Fibroblast of upper back skin (primary cell): ENCODE data around the gene GPC5.
"Not testable (repeated sequence)": the region's sequence is repeated elsewhere in the genome, so short reads cannot be mapped to it uniquely, and the experiment has no call there.

Experiments
- DNase-seq: peaks from one replicate; pipeline ENCODE4 v3.0.0-alpha.2; 2013

The GPC5 gene

DNA sequence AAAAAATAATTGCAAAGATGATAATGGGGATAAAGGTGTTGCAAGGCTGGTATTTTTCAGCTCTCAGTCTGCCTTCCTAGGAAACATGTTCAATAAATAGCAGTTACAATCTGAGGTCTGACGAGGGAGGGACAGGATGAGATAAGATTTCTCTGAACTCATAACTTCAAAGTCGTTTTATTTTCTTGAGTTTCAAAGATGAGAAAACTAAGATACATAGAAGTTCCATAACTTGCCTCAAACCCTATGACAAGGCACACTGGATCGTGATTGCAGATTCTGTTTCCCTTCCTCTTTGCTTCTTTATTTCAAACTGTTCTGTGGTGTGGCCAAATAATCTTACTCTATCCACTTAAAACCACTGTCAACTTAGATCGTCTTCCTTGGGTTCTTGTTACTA, 327.2 kb downstream of the GPC5 start:
- no peak for DNase-seq

DNA sequence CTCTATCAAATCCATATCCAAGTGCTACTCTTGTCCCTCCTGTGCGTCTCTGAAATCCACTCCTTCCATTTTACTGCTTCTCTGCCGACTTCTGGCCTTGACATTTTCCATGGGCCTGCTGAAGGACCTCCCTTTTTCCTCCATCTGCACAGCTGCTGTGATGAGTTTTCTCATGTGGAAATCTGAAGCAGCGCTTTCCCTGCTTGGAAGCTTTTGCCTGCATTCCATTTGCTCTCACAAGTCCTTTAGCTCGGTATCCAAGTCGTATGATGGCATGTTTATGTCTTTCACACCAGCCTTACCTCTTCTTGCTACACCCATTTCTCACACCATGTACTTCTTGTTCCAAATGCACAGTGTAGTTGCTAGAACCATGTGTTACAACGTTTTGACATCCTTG, 328.2 kb downstream of the GPC5 start:
- DNase-seq = no peak

- no peak for DNase-seq
Observed at GRCh38 chr13:91729859-91730258, 331.4 kb downstream of the GPC5 start.

GRCh38 chr13:91739751-91740150, 341.3 kb downstream of the GPC5 start:
- DNase-seq = no peak

DNA sequence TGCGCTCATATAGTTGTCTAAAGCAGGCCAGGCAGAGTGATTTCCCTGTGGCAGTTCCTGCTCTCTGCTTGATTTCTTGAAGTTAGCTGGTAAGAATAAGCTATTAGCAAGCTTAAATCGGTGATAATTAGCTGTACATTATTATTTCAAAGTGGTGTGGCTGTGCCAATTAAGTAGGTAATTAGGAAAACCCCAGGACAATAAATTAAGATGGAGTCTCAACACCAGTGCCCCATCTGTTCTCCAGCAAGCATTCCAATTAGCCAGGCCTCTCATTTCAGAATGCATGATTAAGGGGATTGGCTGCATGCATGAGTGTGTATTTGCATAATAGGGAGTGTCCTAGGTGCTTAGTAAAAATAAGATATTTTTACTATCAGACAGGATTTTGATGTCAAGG, 342.3 kb downstream of the GPC5 start:
- no peak for DNase-seq

- no peak for DNase-seq
Observed at GRCh38 chr13:91741925-91742324, 343.5 kb downstream of the GPC5 start.

- no peak for DNase-seq
Observed at GRCh38 chr13:91744284-91744683, 345.9 kb downstream of the GPC5 start.

GRCh38 chr13:91745967-91746366, 347.5 kb downstream of the GPC5 start:
- no peak for DNase-seq

- DNase-seq = no peak
Observed at GRCh38 chr13:91747186-91747585, 348.8 kb downstream of the GPC5 start.

DNA sequence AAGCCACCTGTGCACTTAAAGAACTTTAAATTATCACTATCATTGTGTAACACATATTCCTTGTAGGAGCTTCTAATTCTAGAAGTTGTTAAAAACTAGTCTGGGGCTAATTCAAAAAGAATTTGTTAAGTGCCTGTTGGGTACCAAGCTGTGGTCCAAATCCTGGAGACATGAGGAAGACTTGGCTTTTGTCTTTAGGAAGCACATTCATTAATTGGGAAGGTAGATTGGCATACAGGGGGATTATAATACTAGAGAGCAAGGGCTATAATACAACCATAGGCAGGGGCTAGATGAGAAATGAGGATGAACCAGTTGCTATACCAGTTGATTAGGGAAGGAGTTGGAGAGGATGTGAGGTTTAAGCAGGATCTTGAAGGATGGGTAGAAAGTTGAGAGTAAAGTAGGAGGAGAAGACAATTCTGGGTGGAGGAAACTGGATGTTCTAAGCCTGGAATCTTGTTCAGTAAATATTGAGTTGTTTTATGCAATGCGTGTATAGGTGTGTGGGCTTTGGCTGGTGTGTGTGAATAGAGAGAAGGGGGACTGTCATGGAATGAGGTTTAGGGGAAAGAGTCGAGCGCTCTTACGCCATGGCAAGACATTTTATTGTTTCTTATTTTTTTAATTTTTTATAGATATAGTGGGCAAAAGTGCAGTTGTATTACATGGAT, 350.1 kb downstream of the GPC5 start:
- no peak for DNase-seq

- no peak for DNase-seq
Observed at GRCh38 chr13:91758724-91759123, 360.3 kb downstream of the GPC5 start.

DNA sequence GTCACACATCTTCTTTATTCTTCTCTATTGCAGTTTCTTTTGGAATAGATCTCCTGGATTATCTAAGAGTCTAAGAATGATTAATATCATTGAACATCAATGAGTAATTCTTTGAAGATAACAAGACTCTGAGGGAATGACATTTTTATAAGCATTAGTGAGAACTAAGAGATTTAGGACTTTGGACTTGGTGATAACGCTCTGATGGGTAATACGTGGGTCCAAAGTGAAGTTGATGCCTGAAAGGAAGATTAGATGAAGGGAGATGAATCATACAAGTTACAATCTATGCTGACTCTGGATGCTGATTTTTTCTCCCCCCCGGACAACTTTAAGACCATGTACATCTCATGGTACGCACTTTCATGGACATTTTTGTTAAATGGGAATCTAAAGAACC, 364.5 kb downstream of the GPC5 start:
- DNase-seq = no peak

DNA sequence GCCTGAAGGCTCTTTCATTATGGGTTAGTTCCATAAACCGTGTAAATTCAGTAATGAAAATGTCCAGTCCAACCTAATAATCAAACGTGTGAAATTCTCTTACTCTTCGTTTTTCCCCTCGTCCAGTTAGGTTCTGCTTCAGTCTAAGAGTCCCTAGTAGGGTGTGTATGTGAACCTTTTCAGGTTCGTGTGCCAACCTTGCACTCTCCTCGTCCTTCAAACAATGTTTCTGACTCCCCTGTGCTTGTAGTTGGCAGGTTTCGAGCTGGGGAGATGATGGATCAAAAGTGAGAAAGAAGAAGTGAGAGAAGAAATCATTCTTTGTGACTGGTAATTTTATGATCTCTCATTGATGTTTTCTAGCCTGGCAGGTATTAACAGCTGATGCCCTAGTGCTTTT, 366.1 kb downstream of the GPC5 start:
- DNase-seq = no peak

DNA sequence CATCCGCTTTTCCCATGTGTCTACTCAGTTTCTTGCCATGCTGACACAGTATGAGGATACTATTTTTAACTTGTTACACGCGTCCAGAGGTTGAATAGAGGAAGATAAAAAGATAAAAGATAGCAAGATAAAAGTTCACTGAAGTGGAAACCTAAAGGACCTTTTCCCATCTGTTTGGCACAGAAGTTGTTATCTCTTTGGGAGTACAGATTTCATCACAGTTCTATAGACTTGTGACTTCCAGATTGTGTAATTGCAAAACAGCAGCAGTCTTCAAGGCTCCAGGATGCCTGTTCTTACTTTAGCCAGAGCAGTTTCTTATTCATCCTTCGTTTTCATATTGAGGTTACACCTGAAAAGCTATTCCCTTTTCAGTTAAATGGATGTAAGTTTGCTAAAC, 369.2 kb downstream of the GPC5 start:
- DNase-seq = no peak

DNA sequence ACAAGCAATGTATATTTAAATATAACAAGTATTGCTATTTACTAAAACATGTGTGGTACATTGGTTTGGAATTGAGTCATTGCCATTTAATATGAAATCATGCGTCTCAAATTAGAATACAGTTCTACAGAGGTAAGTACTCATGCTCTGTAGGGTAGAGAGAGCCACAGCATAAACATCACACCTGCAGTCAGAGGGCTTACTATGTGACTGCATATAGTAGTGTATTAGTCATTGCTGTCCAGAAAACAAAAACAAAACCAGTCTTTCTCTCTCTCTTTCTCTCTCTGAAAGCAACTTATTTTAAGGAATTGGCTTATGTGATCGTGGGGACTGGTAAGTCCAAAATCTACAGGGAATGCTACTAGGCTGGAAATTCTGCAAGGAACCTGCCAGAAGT, 370.3 kb downstream of the GPC5 start:
- DNase-seq = no peak

DNA sequence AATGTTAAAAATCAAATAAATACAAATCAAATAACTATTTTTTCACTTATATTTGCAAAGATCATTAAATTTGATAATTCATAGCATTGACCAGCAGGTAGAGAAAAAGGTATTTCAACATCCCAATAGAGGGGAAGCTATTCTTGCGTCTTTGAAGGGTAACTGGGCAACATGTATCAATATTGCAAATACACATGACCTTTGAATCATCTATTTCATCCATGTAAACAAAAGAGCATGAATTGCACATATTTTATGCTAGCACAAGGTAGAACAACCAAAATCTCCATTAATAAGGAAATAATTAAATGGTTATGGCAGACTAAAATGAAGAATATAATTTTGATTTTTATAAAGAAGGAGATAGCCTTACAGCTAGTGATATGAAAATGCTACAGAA, 372.8 kb downstream of the GPC5 start:
- no peak for DNase-seq

DNA sequence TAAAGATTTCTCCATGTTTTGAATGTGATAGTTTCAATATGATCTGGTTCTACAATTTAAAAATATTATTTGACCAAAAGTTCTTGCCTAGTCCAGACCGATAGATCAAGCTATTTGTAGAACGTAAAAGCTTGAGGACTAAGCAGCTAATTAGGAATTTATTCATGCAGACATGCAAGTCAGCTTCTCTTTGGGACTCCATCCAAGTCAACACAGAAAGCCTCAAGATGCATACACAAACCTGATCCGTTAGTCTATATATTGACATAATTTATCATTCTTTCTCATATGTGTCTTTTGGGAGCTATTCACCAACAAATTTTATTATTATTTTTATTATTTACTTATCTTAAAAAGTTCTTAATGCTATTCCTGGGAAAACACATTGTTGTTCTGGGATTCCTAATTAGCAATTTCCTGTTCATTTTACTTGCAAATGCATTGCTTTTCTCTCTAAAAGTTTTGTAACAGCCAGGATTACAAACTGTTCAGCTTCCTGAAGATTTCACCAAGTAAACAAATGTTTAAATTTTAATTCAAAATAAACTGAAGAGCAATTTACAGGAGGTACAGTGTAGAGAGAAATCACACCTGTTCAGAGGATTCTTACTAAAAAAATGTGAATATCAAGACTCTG, 375.3 kb downstream of the GPC5 start:
- DNase-seq = no peak

- no peak for DNase-seq
Observed at GRCh38 chr13:91774397-91774796, 376.0 kb downstream of the GPC5 start.

- DNase-seq = no peak
Observed at GRCh38 chr13:91776611-91777193, 378.3 kb downstream of the GPC5 start.

DNA sequence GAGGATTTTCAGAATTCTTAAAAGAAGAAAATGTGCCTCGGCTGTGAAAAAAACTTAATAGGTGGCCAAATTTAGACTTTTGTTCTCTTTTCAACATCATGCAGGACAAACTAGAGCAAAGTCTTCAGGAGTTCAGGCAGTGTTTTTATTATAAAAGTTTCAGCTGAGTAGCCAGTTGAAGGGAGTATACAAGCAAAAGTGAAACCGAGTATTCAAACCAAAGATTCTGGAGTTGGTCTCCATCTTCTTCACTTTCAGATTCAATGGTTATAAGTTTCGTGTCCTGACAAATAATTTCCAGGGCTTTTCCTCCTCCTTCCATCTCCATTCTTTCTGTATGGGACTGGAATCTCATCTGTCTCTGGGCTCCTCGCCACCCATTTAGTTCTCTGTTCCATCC, 379.7 kb downstream of the GPC5 start:
- DNase-seq = no peak

- DNase-seq = not testable (repeated sequence)
Observed at GRCh38 chr13:91781982-91782691, 383.7 kb downstream of the GPC5 start.

- peak; percentile 3 for DNase-seq
Observed at GRCh38 chr13:91785431-91786119, 387.2 kb downstream of the GPC5 start.

DNA sequence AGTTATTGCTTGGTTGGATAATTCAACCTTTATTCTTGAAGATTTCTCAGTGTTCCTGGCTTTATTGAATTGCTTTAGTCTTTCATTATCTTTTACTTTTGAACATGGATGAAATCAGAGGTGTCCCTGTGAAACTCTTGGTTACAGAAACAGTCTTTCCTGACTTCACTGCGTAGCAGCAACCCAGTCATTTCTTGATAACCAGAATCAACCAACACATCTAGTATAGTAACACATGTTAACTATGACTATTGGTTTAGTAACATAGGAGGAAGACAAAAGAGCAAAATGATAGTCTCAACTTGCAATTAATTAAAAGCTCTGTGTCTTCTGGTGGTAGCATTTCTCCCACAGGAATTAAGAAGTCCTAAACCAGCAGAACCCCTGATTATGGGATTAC, 393.6 kb downstream of the GPC5 start:
- no peak for DNase-seq
